Measurements from ENCODE around the gene SH2D4B. TPM values are rescaled to one million over a fixed set of nuclear protein-coding genes. Genes with fewer than 3 reads are reported as not detected.

Gene SH2D4B
- total RNA-seq, 4 donors from 2014 or later, result not detected

GRCh38 chr10:80681142-80681541 lies 143.4 kb downstream of the SH2D4B start:
- Histone ChIP-seq H3K9me3 (no peaks in the 10 kb centered on the region), H3K27ac (no peak overlapping the region), H3K27me3 (no peaks in the 10 kb centered on the region), H3K36me3 (no peaks in the 10 kb centered on the region), H3K4me1 (no peaks in the 10 kb centered on the region), H3K4me3 (no peak overlapping the region)
- TF ChIP-seq POLR2A (IDR thresholded peaks at IDR 0.05), result no peak
- TF ChIP-seq, protein P1, sequence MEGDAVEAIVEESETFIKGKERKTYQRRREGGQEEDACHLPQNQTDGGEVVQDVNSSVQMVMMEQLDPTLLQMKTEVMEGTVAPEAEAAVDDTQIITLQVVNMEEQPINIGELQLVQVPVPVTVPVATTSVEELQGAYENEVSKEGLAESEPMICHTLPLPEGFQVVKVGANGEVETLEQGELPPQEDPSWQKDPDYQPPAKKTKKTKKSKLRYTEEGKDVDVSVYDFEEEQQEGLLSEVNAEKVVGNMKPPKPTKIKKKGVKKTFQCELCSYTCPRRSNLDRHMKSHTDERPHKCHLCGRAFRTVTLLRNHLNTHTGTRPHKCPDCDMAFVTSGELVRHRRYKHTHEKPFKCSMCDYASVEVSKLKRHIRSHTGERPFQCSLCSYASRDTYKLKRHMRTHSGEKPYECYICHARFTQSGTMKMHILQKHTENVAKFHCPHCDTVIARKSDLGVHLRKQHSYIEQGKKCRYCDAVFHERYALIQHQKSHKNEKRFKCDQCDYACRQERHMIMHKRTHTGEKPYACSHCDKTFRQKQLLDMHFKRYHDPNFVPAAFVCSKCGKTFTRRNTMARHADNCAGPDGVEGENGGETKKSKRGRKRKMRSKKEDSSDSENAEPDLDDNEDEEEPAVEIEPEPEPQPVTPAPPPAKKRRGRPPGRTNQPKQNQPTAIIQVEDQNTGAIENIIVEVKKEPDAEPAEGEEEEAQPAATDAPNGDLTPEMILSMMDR (IDR thresholded peaks at IDR 0.05), result no peak
- no peak for DNase-seq

GRCh38 chr10:80684259-80684658 lies 146.6 kb downstream of the SH2D4B start:
- DNase-seq, result no peak
- Histone ChIP-seq H3K36me3 (no peaks in the 10 kb centered on the region), H3K4me1 (no peaks in the 10 kb centered on the region), H3K4me3 (no peak overlapping the region), H3K27me3 (no peaks in the 10 kb centered on the region), H3K9me3 (no peaks in the 10 kb centered on the region), H3K27ac (no peak overlapping the region)
- TF ChIP-seq, protein P1 (IDR thresholded peaks at IDR 0.05), result no peak
- TF ChIP-seq POLR2A (IDR thresholded peaks at IDR 0.05), result no peak

DNA sequence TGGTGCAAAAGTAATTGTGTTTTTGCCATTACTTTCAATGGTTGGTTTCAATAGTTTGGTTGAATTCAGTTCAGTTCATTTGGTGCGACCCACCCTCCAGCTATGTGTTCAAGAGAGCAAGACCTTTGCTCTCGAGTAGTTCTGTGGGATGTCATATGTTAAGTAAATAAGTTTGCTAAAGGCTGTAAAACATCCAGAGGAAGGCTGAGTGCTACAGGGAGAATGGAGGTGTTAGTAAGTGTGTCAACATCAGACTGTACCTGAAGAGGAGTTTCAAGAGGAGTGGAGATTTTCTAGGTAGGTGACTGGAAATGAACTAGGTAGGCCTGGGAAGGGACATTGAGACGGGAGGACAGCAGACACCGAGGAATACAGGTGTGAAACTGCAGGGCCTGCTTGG lies 147.7 kb downstream of the SH2D4B start:
- DNase-seq, result no peak
- TF ChIP-seq, protein P1 (IDR thresholded peaks at IDR 0.05), result no peak
- TF ChIP-seq POLR2A (IDR thresholded peaks at IDR 0.05), result no peak
- no peak overlapping the region for H3K4me3 ChIP-seq
- H3K27ac ChIP-seq, result no peak overlapping the region
- H3K36me3 ChIP-seq, result no peaks in the 10 kb centered on the region
- H3K4me1 ChIP-seq, result no peaks in the 10 kb centered on the region
- no peaks in the 10 kb centered on the region for H3K9me3 ChIP-seq
- no peaks in the 10 kb centered on the region for H3K27me3 ChIP-seq

GRCh38 chr10:80686734-80687475 lies 149.2 kb downstream of the SH2D4B start:
- DNase-seq, result no peak
- Histone ChIP-seq H3K27me3 (no peaks in the 10 kb centered on the region), H3K27ac (no peak overlapping the region), H3K4me1 (no peaks in the 10 kb centered on the region), H3K9me3 (no peaks in the 10 kb centered on the region), H3K4me3 (no peak overlapping the region), H3K36me3 (no peaks in the 10 kb centered on the region)
- TF ChIP-seq, protein P1 (IDR thresholded peaks at IDR 0.05), result no peak
- TF ChIP-seq POLR2A (IDR thresholded peaks at IDR 0.05), result no peak

DNA sequence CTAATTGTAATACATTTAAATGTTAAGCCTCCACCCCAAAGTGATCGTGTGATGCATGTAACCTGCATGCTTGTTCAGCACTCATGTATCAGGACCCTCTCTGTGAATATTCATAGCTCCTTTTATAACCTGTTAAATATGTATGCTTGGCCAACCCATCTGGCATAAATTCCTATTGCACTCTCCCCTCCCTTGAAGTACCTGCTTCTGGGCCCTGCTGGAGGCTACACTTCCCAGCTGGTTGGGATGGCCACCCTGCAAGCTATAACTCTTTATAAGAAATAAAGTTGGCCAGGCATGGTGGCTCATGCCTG lies 149.7 kb downstream of the SH2D4B start:
- no peak for DNase-seq
- no peaks in the 10 kb centered on the region for H3K36me3 ChIP-seq
- H3K4me1 ChIP-seq, result no peaks in the 10 kb centered on the region
- TF ChIP-seq, protein P1 (IDR thresholded peaks at IDR 0.05), result no peak
- TF ChIP-seq POLR2A (IDR thresholded peaks at IDR 0.05), result no peak
- no peaks in the 10 kb centered on the region for H3K27me3 ChIP-seq
- H3K27ac ChIP-seq, result no peak overlapping the region
- H3K4me3 ChIP-seq, result no peak overlapping the region
- no peaks in the 10 kb centered on the region for H3K9me3 ChIP-seq

DNA sequence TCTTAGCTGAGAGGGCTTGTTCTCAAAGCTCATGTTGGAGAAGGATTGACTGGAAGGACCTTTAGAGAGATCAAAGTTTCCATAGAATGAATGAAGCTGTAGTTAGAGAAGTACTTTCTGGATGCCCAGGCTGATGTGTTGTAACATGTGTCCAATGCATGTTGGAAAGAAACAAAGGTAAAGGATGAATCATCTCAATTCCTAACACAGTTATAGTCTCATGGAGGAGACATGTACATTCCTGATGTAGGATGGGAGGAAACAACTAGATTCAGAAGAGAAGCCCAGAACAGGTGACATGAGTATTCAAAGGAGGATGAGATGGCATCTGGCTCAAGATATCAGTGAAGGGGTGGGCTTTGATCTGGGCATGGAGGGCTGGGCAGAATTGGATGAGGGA lies 152.7 kb downstream of the SH2D4B start:
- H3K27me3 ChIP-seq, result no peaks in the 10 kb centered on the region
- no peaks in the 10 kb centered on the region for H3K4me1 ChIP-seq
- no peaks in the 10 kb centered on the region for H3K36me3 ChIP-seq
- H3K27ac ChIP-seq, result no peak overlapping the region
- no peak for TF ChIP-seq POLR2A (IDR thresholded peaks at IDR 0.05)
- TF ChIP-seq, protein P1 (IDR thresholded peaks at IDR 0.05), result no peak
- no peak for DNase-seq
- H3K9me3 ChIP-seq, result no peaks in the 10 kb centered on the region
- H3K4me3 ChIP-seq, result no peak overlapping the region
